Measurements from ENCODE around the gene NCOA4. TPM values are rescaled to one million over a fixed set of nuclear protein-coding genes. Genes with fewer than 3 reads are reported as not detected.
"Not testable (repeated sequence)": the region's sequence is repeated elsewhere in the genome, so short reads cannot be mapped to it uniquely, and the experiment has no call there.

Gene NCOA4
- total and polyA plus RNA-seq, 3 experiments from 2014 or later, result 110 to 147 (median 113) TPM

DNA sequence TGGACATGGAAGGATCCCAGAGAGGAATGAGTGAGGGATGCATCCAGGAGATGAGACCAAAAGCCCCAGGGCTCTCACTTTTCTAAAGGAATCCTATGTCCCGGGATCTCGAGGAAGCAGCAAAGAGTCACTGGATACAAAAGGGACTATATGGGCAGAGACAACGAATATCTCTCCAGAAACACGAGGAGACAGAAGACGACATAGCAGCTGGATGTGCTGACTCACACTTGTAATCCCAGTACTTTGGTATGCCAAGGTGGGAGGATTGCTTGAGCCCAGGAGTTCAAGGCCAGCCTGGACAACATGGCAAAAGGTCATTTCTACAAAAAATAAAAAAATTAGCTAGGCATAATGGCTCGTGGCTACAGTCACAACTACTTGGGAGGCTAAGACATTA lies 40.3 kb upstream of the NCOA4 start:
- H3K27ac ChIP-seq (ENCODE audit: low read depth, low read length), result no peak overlapping the region
- Mint-ChIP-seq H3K27me3 (no peaks in the 10 kb centered on the region), H3K4me1 (peaks cover 0 to 5% (median 5%) of the 10 kb centered on the region in 3 donors), H3K9me3 (no peaks in the 10 kb centered on the region), H3K27ac (no peak overlapping the region), H3K4me3 (no peak overlapping the region), H3K36me3 (no peaks in the 10 kb centered on the region)
- no peak overlapping the region for H3K4me3 ChIP-seq (ENCODE audit: low read length)
- no peaks in the 10 kb centered on the region for H3K27me3 ChIP-seq (ENCODE audit: insufficient read depth, low read length, poor library complexity, severe bottlenecking)
- DNase-seq, result no peak
- POLR2A ChIA-PET, result no interaction called here
- CTCF ChIA-PET, result no interaction called here
- no peaks in the 10 kb centered on the region for H3K36me3 ChIP-seq (ENCODE audit: insufficient read depth, low read length)
- no peaks in the 10 kb centered on the region for H3K9me3 ChIP-seq (ENCODE audit: low read length)
- H3K4me1 ChIP-seq (ENCODE audit: insufficient read depth, low read length), result peaks cover 5% of the 10 kb centered on the region

DNA sequence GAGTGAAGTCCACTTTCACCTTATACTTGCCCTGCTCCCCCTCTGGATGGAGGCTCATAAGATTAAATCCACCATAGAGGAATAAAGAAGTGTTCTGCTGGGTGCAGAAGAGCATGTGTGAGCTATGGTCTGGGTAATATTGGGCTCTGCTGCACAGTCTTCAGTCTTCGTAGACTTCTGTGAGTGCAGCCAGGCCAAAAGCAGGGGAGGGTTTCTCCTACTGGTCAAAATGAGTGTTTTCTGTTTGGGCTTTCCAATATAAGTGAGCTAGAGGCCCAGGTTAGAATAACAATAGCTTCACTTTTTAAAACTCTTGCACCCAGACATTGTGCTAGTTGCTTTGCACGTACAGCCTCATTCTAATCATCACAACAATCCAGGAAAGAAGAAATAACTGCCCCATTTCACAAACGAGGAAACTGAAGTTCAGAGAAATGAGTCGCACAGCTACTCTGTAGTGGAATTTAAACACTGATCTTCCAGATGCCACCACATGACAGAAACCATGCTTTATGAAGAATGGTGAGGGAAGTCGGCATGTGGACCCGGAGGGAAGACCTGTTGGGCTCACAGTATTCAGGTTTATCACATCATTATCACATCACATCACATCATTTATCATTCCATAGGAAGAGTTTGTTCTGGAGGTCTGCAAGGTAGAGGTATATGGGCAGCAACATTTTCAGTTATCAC lies 39.5 kb upstream of the NCOA4 start:
- Mint-ChIP-seq H3K9me3 (no peaks in the 10 kb centered on the region), H3K36me3 (no peaks in the 10 kb centered on the region), H3K4me1 (peaks cover 0 to 5% (median 5%) of the 10 kb centered on the region in 3 donors), H3K27me3 (no peaks in the 10 kb centered on the region), H3K27ac (peak overlapping the region in 1 of 8 donors; percentile 9), H3K4me3 (no peak overlapping the region)
- ChIA-PET CTCF (no interaction called here), POLR2A (no interaction called here)
- Histone ChIP-seq H3K27ac (ENCODE audit: low read depth, low read length) (no peak overlapping the region), H3K4me1 (ENCODE audit: insufficient read depth, low read length) (peaks cover 5% of the 10 kb centered on the region), H3K4me3 (ENCODE audit: low read length) (no peak overlapping the region), H3K27me3 (ENCODE audit: insufficient read depth, low read length, poor library complexity, severe bottlenecking) (no peaks in the 10 kb centered on the region), H3K36me3 (ENCODE audit: insufficient read depth, low read length) (no peaks in the 10 kb centered on the region), H3K9me3 (ENCODE audit: low read length) (no peaks in the 10 kb centered on the region)
- no peak for DNase-seq

DNA sequence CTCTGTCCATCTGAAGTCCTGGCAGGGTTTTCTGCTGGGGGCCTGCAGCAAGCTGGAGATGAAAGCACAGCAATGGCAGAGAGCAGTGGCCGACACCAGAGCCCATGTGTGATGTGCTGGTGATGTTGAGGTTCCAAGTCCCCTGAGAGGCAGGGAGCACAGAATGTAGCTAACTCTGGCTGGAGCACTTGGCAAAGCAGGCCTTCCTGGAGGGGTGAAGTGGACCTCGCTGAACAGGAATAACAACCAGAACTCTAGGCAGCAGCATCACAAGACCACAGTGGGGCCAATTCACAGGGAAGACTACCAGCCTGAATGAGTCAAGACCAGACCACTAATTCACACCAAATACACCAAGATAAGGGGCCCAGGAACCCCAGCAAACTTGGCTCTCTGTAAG lies 38.5 kb upstream of the NCOA4 start:
- no peak overlapping the region for H3K27ac ChIP-seq (ENCODE audit: low read depth, low read length)
- Mint-ChIP-seq H3K4me3 (no peak overlapping the region), H3K27me3 (no peaks in the 10 kb centered on the region), H3K27ac (no peak overlapping the region), H3K4me1 (peaks cover 0 to 5% (median 0%) of the 10 kb centered on the region in 3 donors), H3K36me3 (no peaks in the 10 kb centered on the region), H3K9me3 (no peaks in the 10 kb centered on the region)
- no peaks in the 10 kb centered on the region for H3K36me3 ChIP-seq (ENCODE audit: insufficient read depth, low read length)
- no peak for DNase-seq
- H3K4me1 ChIP-seq (ENCODE audit: insufficient read depth, low read length), result peaks cover 5% of the 10 kb centered on the region
- ChIA-PET POLR2A (no interaction called here), CTCF (no interaction called here)
- no peaks in the 10 kb centered on the region for H3K9me3 ChIP-seq (ENCODE audit: low read length)
- H3K4me3 ChIP-seq (ENCODE audit: low read length), result no peak overlapping the region
- no peaks in the 10 kb centered on the region for H3K27me3 ChIP-seq (ENCODE audit: insufficient read depth, low read length, poor library complexity, severe bottlenecking)

DNA sequence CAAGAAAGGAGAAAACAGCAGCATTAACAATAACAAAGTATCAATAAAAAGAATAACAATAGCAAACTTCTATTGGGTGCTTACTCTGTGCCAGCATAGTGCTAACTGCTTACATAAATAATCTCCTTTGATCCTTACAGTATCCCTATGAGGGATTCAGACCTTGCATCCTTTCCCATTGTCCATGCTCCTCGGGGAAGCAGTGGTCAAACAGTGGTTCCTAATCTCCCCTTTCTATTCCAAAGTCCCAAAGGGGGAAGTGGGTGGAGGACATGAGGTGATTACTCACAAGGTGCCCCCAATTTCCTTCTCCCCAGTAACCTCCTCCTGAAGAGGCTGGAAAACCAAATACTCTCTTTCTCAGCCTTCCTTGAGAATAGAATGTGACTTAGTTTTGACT lies 37.7 kb upstream of the NCOA4 start:
- ChIA-PET CTCF (no interaction called here), POLR2A (no interaction called here)
- H3K4me1 Mint-ChIP-seq, result peaks cover 0 to 5% (median 0%) of the 10 kb centered on the region in 3 donors

DNA sequence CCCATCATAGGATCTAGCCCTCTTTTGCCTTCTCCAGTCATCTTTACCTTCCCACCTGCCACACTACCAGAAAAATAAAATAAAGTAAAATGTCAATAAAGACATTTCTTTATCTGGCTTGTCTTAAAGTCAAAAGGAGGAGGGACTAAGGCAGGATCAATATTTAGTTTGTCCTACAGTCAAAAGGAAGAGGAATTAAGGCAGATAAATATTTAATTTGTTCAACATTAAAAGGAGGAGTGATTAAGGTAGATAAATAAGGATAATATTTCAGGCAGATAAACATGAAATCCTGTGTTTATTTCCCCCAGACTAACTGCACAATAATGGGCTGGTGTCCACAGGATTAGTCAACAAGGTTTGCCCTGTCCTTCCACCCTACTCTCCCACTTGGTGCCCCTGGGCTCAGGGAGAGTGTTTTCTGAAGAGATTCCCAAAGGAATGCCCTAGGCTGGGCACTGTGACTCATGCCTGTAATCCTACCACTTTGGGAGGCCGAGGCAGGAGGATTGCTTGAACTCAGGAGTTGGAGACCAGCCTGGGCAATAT lies 33.9 kb upstream of the NCOA4 start:
- H3K27me3 Mint-ChIP-seq, result peaks cover 2 to 5% of the 10 kb centered on the region in 2 donors
- ChIA-PET CTCF (no interaction called here), POLR2A (no interaction called here)
- H3K27ac ChIP-seq (ENCODE audit: low read depth, low read length), result no peak overlapping the region
- no peaks in the 10 kb centered on the region for H3K4me1 Mint-ChIP-seq
- H3K9me3 ChIP-seq (ENCODE audit: low read length), result no peaks in the 10 kb centered on the region
- H3K9me3 Mint-ChIP-seq, result no peaks in the 10 kb centered on the region
- H3K27me3 ChIP-seq (ENCODE audit: insufficient read depth, low read length, poor library complexity, severe bottlenecking), result no peaks in the 10 kb centered on the region
- H3K36me3 Mint-ChIP-seq, result peaks cover 0 to 1% (median under 1%) of the 10 kb centered on the region in 3 donors
- H3K4me3 Mint-ChIP-seq, result no peak overlapping the region
- H3K27ac Mint-ChIP-seq, result peak overlapping the region in 1 of 8 donors; percentile 56
- no peaks in the 10 kb centered on the region for H3K4me1 ChIP-seq (ENCODE audit: insufficient read depth, low read length)
- no peak for DNase-seq
- no peaks in the 10 kb centered on the region for H3K36me3 ChIP-seq (ENCODE audit: insufficient read depth, low read length)
- H3K4me3 ChIP-seq (ENCODE audit: low read length), result no peak overlapping the region

More for the DNA sequence above, 37.7 kb upstream of the NCOA4 start:
- Histone ChIP-seq H3K9me3 (ENCODE audit: low read length) (no peaks in the 10 kb centered on the region), H3K27me3 (ENCODE audit: insufficient read depth, low read length, poor library complexity, severe bottlenecking) (no peaks in the 10 kb centered on the region), H3K27ac (ENCODE audit: low read depth, low read length) (no peak overlapping the region), H3K4me1 (ENCODE audit: insufficient read depth, low read length) (peaks cover 5% of the 10 kb centered on the region), H3K36me3 (ENCODE audit: insufficient read depth, low read length) (no peaks in the 10 kb centered on the region), H3K4me3 (ENCODE audit: low read length) (no peak overlapping the region)
- H3K9me3 Mint-ChIP-seq, result no peaks in the 10 kb centered on the region
- no peak overlapping the region for H3K27ac Mint-ChIP-seq
- DNase-seq, result no peak
- no peaks in the 10 kb centered on the region for H3K36me3 Mint-ChIP-seq
- no peak overlapping the region for H3K4me3 Mint-ChIP-seq
- peaks cover 0 to 3% of the 10 kb centered on the region in 2 donors for H3K27me3 Mint-ChIP-seq

DNA sequence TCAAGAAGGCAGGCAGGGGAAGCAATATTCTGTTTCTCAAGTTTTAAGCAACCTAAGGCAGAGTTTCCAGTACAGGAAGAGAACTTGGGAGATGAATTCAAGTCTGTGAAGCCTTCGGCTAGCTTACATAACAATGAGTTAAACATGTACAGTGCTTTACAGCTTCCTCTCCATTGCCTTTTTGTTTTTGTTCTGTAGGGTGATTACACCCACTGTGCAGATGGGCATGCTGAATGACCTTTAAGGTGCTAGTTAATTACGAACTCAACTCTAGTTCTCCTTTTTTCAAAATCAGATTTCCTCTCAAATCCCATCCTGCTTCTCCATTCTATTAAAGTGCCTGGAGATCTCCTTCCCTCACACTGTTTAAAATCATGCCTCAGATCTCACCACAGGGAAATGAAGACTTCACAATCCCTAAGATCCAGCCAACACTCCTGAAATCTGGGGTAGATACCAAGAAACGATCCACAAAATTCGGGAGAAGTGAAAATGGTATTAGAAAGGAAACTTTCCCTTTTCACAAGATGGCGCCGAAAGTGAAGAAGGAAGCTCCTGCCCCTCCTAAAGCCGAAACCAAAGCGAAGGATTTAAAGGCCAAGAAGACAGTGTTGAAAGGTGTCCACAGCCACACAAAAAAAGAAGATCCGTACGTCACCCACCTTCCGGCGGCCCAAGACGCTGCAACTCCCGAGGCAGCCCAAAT lies 32.5 kb upstream of the NCOA4 start:
- Mint-ChIP-seq H3K4me3 (no peak overlapping the region), H3K27me3 (peaks cover 2 to 9% of the 10 kb centered on the region in 2 donors), H3K27ac (peak overlapping the region in 1 of 8 donors; percentile 77), H3K9me3 (no peaks in the 10 kb centered on the region), H3K4me1 (no peaks in the 10 kb centered on the region), H3K36me3 (peaks cover 0 to 4% (median 1%) of the 10 kb centered on the region in 3 donors)
- no peak overlapping the region for H3K27ac ChIP-seq (ENCODE audit: low read depth, low read length)
- ChIA-PET POLR2A (no interaction called here), CTCF (no interaction called here)
- no peaks in the 10 kb centered on the region for H3K36me3 ChIP-seq (ENCODE audit: insufficient read depth, low read length)
- H3K4me3 ChIP-seq (ENCODE audit: low read length), result no peak overlapping the region
- DNase-seq, result no peak
- H3K27me3 ChIP-seq (ENCODE audit: insufficient read depth, low read length, poor library complexity, severe bottlenecking), result no peaks in the 10 kb centered on the region
- no peaks in the 10 kb centered on the region for H3K9me3 ChIP-seq (ENCODE audit: low read length)
- H3K4me1 ChIP-seq (ENCODE audit: insufficient read depth, low read length), result no peaks in the 10 kb centered on the region

DNA sequence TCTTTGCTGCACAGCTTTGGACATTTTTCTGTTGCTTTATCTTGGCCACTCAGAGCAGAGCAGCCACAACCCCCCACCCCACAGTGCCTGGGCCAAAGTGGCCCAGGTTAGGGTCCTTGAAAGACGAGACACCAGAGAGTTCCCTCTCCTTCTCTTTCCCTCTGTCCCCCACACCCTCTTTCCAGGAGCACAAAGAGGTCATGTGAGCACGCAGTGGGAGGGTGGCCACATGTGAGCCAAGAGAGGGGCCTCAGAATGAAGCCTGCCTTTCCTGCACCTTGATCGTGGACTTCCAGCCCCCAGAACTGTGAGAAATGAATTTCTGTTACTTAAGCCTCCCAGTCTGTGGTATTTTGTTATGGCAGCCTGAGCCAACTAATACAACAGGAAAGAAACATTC lies 30.3 kb upstream of the NCOA4 start:
- no peak overlapping the region for H3K27ac Mint-ChIP-seq
- no peak overlapping the region for H3K4me3 ChIP-seq (ENCODE audit: low read length)
- ChIA-PET CTCF (no interaction called here), POLR2A (no interaction called here)
- H3K4me1 ChIP-seq (ENCODE audit: insufficient read depth, low read length), result no peaks in the 10 kb centered on the region
- peaks cover 0 to 21% (median 1%) of the 10 kb centered on the region in 3 donors for H3K36me3 Mint-ChIP-seq
- H3K9me3 ChIP-seq (ENCODE audit: low read length), result no peaks in the 10 kb centered on the region
- H3K27me3 Mint-ChIP-seq, result peaks cover 5 to 9% of the 10 kb centered on the region in 2 donors
- peaks cover 2 to 10% (median 6%) of the 10 kb centered on the region in 5 donors for H3K9me3 Mint-ChIP-seq
- H3K27me3 ChIP-seq (ENCODE audit: insufficient read depth, low read length, poor library complexity, severe bottlenecking), result no peaks in the 10 kb centered on the region
- DNase-seq, result no peak
- H3K36me3 ChIP-seq (ENCODE audit: insufficient read depth, low read length), result no peaks in the 10 kb centered on the region
- no peaks in the 10 kb centered on the region for H3K4me1 Mint-ChIP-seq
- H3K27ac ChIP-seq (ENCODE audit: low read depth, low read length), result no peak overlapping the region
- H3K4me3 Mint-ChIP-seq, result no peak overlapping the region

DNA sequence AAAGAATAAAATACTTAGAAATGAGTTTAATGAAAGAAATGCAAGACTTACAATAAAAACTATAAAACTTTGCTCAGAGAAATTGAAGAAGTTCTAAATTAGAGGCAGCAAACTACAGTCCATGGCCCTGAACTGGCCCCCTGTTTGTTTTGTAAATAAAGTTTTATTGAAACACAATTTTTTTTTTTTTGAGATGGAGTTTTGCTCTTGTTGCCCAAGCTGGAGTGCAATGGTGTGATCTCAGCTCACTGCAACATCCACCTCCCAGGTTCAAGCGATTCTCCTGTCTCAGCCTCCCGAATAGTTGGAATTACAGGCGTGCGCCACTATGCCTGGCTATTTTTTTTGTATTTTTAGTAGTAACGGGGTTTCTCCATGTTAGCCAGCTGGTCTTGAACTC lies 27.5 kb upstream of the NCOA4 start:
- POLR2A ChIA-PET, H3K4me1 Mint-ChIP-seq: not testable (repeated sequence)

More for the DNA sequence above, 27.5 kb upstream of the NCOA4 start:
- H3K4me1 ChIP-seq (ENCODE audit: insufficient read depth, low read length); H3K27me3 Mint-ChIP-seq; H3K4me3 ChIP-seq (ENCODE audit: low read length); H3K9me3 ChIP-seq (ENCODE audit: low read length); H3K27ac ChIP-seq (ENCODE audit: low read depth, low read length); CTCF ChIA-PET; H3K4me3 Mint-ChIP-seq; H3K27me3 ChIP-seq (ENCODE audit: insufficient read depth, low read length, poor library complexity, severe bottlenecking); H3K27ac Mint-ChIP-seq; H3K36me3 ChIP-seq (ENCODE audit: insufficient read depth, low read length); DNase-seq: not testable (repeated sequence)
- H3K9me3 Mint-ChIP-seq, result peaks cover 2 to 10% (median 6%) of the 10 kb centered on the region in 5 donors
- H3K36me3 Mint-ChIP-seq, result peaks cover 0 to 24% (median 1%) of the 10 kb centered on the region in 3 donors
